ENCODE results near the gene TAS1R1. TPM values are rescaled to one million over a fixed set of nuclear protein-coding genes. Genes with fewer than 3 reads are reported as not detected.

TAS1R1 gene
- total RNA-seq, 2 experiments from 2014 or later: not detected

GRCh38 chr1:6594977-6595740 lies 40.1 kb downstream of the TAS1R1 start:
- no peak for TF ChIP-seq CTCF (IDR thresholded peaks at IDR 0.05)
- Mint-ChIP-seq H3K4me1 (ENCODE audit: low read depth) (peaks cover 44% of the 10 kb centered on the region), H3K36me3 (ENCODE audit: low read depth) (peaks cover 46% of the 10 kb centered on the region), H3K27ac (peak overlapping the region; percentile 59), H3K4me3 (no peak overlapping the region), H3K9me3 (no peaks in the 10 kb centered on the region), H3K27me3 (no peaks in the 10 kb centered on the region)
- CTCF ChIA-PET: no interaction called here
- DNase-seq (no peak), ATAC-seq (no peak)
- POLR2A ChIA-PET: interaction anchor here (1.4 kb wide), 1 partner anchor 41 kb away, joined by 3 read pairs; the partner anchor contains the start of gene NOL9
- intact Hi-C loops (cut with micrococcal nuclease): no loop called here

GRCh38 chr1:6596351-6596750 lies 41.2 kb downstream of the TAS1R1 start:
- ATAC-seq (no peak), DNase-seq (no peak)
- ChIA-PET POLR2A (interaction anchor here (1.3 kb wide), 1 partner anchor 11 kb away, joined by 3 read pairs; no protein-coding TSS in a partner anchor), CTCF (no interaction called here)
- no peaks in the 10 kb centered on the region for H3K27me3 Mint-ChIP-seq
- H3K4me1 Mint-ChIP-seq (ENCODE audit: low read depth): peaks cover 41% of the 10 kb centered on the region
- no peak overlapping the region for H3K4me3 Mint-ChIP-seq
- H3K9me3 Mint-ChIP-seq: no peaks in the 10 kb centered on the region
- no peak for TF ChIP-seq CTCF (IDR thresholded peaks at IDR 0.05)
- peaks cover 51% of the 10 kb centered on the region for H3K36me3 Mint-ChIP-seq (ENCODE audit: low read depth)
- no peak overlapping the region for H3K27ac Mint-ChIP-seq
- intact Hi-C loops (cut with micrococcal nuclease): no loop called here

- H3K9me3 Mint-ChIP-seq: no peaks in the 10 kb centered on the region
- ATAC-seq: no peak
- intact Hi-C loops (cut with micrococcal nuclease): no loop called here
Observed at GRCh38 chr1:6596886-6597776, 42.0 kb downstream of the TAS1R1 start.

GRCh38 chr1:6597777-6598131 lies 42.6 kb downstream of the TAS1R1 start:
- no peak for TF ChIP-seq CTCF (IDR thresholded peaks at IDR 0.05)
- no peak for DNase-seq

More at GRCh38 chr1:6596886-6597776, 42.0 kb downstream of the TAS1R1 start:
- Mint-ChIP-seq H3K36me3 (ENCODE audit: low read depth) (peaks cover 52% of the 10 kb centered on the region), H3K27ac (no peak overlapping the region), H3K4me3 (no peak overlapping the region), H3K27me3 (no peaks in the 10 kb centered on the region), H3K4me1 (ENCODE audit: low read depth) (peaks cover 36% of the 10 kb centered on the region)
- ChIA-PET CTCF (interaction anchor here (1.1 kb wide), 1 partner anchor 43 kb away, joined by 4 read pairs; the partner anchor contains the start of gene NOL9), POLR2A (interaction anchor here (1.3 to 3.1 kb wide), 2 partner anchors 8 to 11 kb away, joined by 3 to 13 read pairs; no protein-coding TSS in a partner anchor)
- no peak for TF ChIP-seq CTCF (IDR thresholded peaks at IDR 0.05)
- DNase-seq: no peak

More at GRCh38 chr1:6597777-6598131, 42.6 kb downstream of the TAS1R1 start:
- Mint-ChIP-seq H3K4me1 (ENCODE audit: low read depth) (peaks cover 33% of the 10 kb centered on the region), H3K9me3 (no peaks in the 10 kb centered on the region), H3K27ac (no peak overlapping the region), H3K4me3 (no peak overlapping the region), H3K36me3 (ENCODE audit: low read depth) (peaks cover 52% of the 10 kb centered on the region), H3K27me3 (no peaks in the 10 kb centered on the region)
- ChIA-PET CTCF (interaction anchor here (1.1 kb wide), 1 partner anchor 43 kb away, joined by 4 read pairs; the partner anchor contains the start of gene NOL9), POLR2A (interaction anchor here (3.1 kb wide), 1 partner anchor 9 kb away, joined by 13 read pairs; no protein-coding TSS in a partner anchor)
- no peak for ATAC-seq
- intact Hi-C loops (cut with micrococcal nuclease): no loop called here

Measured in activated CD8-positive, alpha-beta T cell treated with anti-CD3 and anti-CD28 coated beads for 36 hours (primary cell).